ENCODE measurements around the gene CGGBP1.

DNA sequence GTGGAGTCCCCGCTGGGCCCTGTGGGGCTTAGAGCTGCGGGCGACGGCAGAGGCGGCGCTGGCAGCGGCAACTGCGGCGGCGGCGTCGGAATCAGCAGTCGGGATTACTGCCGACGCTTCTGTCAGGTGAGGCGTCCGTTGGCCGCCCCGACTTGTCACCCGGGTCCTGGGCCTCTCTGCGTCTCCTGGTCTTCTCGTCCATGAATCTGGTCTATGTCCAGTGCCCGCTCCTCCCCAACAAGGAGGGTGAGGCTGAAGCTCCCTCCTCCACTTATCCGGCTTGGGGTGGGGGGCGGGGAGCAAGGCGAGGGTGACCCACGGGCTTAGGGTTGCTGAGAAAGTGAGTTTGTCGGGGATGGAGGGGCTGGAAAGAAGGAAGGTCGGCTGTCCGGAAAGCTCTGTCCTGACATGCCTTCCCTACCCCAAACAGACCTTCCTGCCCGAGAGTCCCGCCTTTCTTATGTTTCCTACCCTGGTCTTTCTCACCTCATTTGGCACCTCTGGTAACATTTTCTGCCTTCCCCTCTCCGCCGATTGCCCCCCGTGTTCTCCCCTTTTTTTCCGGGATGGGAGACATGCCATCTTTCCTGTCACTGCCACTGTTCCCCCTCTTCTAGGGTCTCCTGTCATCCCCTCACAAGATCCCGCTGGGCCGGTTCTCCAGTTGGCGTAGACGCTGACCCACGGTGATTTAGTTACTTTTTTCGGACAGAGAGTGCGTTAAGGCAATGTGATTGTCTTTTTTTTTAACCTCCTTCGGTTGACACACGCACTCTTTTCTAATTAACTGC is 770 bp upstream of the CGGBP1 start:
- TF ChIP-seq, protein P1, sequence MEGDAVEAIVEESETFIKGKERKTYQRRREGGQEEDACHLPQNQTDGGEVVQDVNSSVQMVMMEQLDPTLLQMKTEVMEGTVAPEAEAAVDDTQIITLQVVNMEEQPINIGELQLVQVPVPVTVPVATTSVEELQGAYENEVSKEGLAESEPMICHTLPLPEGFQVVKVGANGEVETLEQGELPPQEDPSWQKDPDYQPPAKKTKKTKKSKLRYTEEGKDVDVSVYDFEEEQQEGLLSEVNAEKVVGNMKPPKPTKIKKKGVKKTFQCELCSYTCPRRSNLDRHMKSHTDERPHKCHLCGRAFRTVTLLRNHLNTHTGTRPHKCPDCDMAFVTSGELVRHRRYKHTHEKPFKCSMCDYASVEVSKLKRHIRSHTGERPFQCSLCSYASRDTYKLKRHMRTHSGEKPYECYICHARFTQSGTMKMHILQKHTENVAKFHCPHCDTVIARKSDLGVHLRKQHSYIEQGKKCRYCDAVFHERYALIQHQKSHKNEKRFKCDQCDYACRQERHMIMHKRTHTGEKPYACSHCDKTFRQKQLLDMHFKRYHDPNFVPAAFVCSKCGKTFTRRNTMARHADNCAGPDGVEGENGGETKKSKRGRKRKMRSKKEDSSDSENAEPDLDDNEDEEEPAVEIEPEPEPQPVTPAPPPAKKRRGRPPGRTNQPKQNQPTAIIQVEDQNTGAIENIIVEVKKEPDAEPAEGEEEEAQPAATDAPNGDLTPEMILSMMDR (IDR thresholded peaks at IDR 0.05; ENCODE audit: extremely low read depth in 1 of 2, insufficient read depth in 1 of 2, low read depth in 1 of 2, low read length in 2 of 2), result no peak
- TF ChIP-seq POLR2A (IDR thresholded peaks at IDR 0.05; ENCODE audit: low read depth, low read length), result no peak

Data from endothelial cell of umbilical vein (primary cell).